Measurements from ENCODE around the gene DHX29. TPM values are rescaled to one million over a fixed set of nuclear protein-coding genes. Genes with fewer than 3 reads are reported as not detected.

Gene DHX29
- total RNA-seq, 1 experiment from 2014 or later = 30.1 TPM

DNA sequence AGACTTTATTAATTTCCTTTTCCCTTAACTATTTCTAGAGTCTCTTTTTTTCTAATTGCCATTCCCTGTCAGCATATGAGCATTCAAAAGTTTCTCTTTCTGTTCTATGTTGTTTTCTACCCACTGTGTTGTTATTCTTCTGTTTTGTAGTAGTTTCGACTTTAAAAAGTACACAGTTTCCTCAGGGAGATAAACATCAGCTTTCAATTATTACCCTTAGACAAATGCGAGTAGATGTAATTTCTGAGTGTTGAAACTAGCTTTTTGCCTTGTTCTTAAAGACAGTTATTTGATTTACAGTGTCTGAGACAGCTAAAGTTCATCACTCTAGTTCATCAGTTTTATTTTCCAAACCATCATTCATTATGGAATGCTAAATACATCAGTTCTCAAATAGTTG is 19.8 kb upstream of the DHX29 start:
- Histone ChIP-seq H3K27me3 (ENCODE audit: control insufficient read depth, insufficient read depth, low read length) (no peaks in the 10 kb centered on the region), H3K36me3 (ENCODE audit: control insufficient read depth, insufficient read depth, low read length) (peaks cover 2% of the 10 kb centered on the region; the same call in 1 of the 2 replicates), H3K9me3 (ENCODE audit: control insufficient read depth, insufficient read depth, low read depth, low read length) (no peaks in the 10 kb centered on the region), H3K27ac (ENCODE audit: low read length) (no peak overlapping the region), H3K4me1 (ENCODE audit: control insufficient read depth, insufficient read depth, low read length) (no peaks in the 10 kb centered on the region), H3K4me3 (ENCODE audit: low read depth in 2 of 2, low read length in 2 of 2) (no peak overlapping the region)
- POLR2A ChIA-PET = no interaction called here
- CTCF ChIA-PET = no interaction called here
- no peak for DNase-seq (ENCODE audit: low read depth, low spot score)
- intact Hi-C loops (cut with micrococcal nuclease; ENCODE audit: unreplicated experiment) (no loop called here), in situ Hi-C loops (cut with HindIII; ENCODE audit: low pct_unique_long_range_greater_than_20kb, low sequenced_read_pairs) (no loop called here)
- BruUV-seq (replicated peaks) = no TSS peak
- TF ChIP-seq SIN3A (IDR thresholded peaks at IDR 0.05; ENCODE audit: borderline replicate concordance, insufficient read depth, low read depth, low read length) = no peak
- TF ChIP-seq TCF7L2 (IDR thresholded peaks at IDR 0.05; ENCODE audit: low read depth, low read length) = no peak
- no peak for TF ChIP-seq REST (IDR thresholded peaks at IDR 0.05; ENCODE audit: insufficient read depth in 1 of 2, low read depth in 2 of 2, low read length in 1 of 2)
- no peak for TF ChIP-seq POLR2AphosphoS5 (IDR thresholded peaks at IDR 0.05; ENCODE audit: low read depth, low read length)
- no peak for TF ChIP-seq CTCF (IDR thresholded peaks at IDR 0.05)
- ATAC-seq = no peak

GRCh38 chr5:55325621-55326020 is 18.1 kb upstream of the DHX29 start:
- TF ChIP-seq TCF7L2 (IDR thresholded peaks at IDR 0.05; ENCODE audit: low read depth, low read length) = no peak
- TF ChIP-seq CTCF (IDR thresholded peaks at IDR 0.05) = no peak
- no peak for TF ChIP-seq SIN3A (IDR thresholded peaks at IDR 0.05; ENCODE audit: borderline replicate concordance, insufficient read depth, low read depth, low read length)
- TF ChIP-seq REST (IDR thresholded peaks at IDR 0.05; ENCODE audit: insufficient read depth in 1 of 2, low read depth in 2 of 2, low read length in 1 of 2) = no peak
- no peak for TF ChIP-seq POLR2AphosphoS5 (IDR thresholded peaks at IDR 0.05; ENCODE audit: low read depth, low read length)
- ChIA-PET CTCF (no interaction called here), POLR2A (no interaction called here)
- Histone ChIP-seq H3K27me3 (ENCODE audit: control insufficient read depth, insufficient read depth, low read length) (no peaks in the 10 kb centered on the region), H3K36me3 (ENCODE audit: control insufficient read depth, insufficient read depth, low read length) (no peaks in the 10 kb centered on the region; the same call in 1 of the 2 replicates), H3K27ac (ENCODE audit: low read length) (no peak overlapping the region), H3K4me1 (ENCODE audit: control insufficient read depth, insufficient read depth, low read length) (no peaks in the 10 kb centered on the region), H3K4me3 (ENCODE audit: low read depth in 2 of 2, low read length in 2 of 2) (no peak overlapping the region), H3K9me3 (ENCODE audit: control insufficient read depth, insufficient read depth, low read depth, low read length) (no peaks in the 10 kb centered on the region)
- BruUV-seq (replicated peaks) = no TSS peak
- ATAC-seq (no peak), DNase-seq (ENCODE audit: low read depth, low spot score) (no peak)
- intact Hi-C loops (cut with micrococcal nuclease; ENCODE audit: unreplicated experiment) (no loop called here), in situ Hi-C loops (cut with HindIII; ENCODE audit: low pct_unique_long_range_greater_than_20kb, low sequenced_read_pairs) (no loop called here)

Measured in Panc1 (cell line).